Measurements from ENCODE around the gene MMP10.

Gene MMP10

DNA sequence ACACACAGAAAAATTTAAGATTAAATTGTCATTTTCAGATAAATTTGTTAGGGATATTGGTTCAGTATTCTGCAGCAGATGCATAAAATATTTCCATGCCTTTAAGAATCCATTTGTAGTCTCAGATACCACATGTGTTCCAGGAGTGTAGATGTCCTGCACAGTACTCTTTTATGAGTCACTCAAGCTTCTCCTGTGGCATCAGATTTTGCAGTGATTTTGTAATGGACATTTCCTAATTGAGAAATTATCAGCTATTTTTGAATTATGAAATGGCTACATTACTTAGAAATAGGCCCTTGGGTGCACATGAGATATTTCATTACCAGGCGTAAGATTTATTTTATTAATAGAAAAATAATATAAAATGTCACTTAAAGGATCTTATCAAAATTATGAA lies 44.1 kb upstream of the MMP10 start:
- no peak for TF ChIP-seq ZNF514 (tag by site-specific recombination; IDR thresholded peaks at IDR 0.05)
- no peaks in the 10 kb centered on the region for H3K9me3 ChIP-seq (ENCODE audit: control insufficient read depth, insufficient read depth, low read depth, low read length)
- no peak overlapping the region for H3K4me3 ChIP-seq (ENCODE audit: low read depth, low read length)
- no peaks in the 10 kb centered on the region for H3K36me3 ChIP-seq (ENCODE audit: control insufficient read depth in 2 of 2, insufficient read depth in 1 of 2, low read length in 2 of 2)
- no peak overlapping the region for H3K27ac ChIP-seq (ENCODE audit: extremely low read depth, low read depth, low read length)
- POLR2A ChIA-PET = no interaction called here
- CTCF ChIA-PET = interaction anchor here (0.5 to 1.1 kb wide), 2 partner anchors 30 to 91 kb away, joined by 3 read pairs; no protein-coding TSS in a partner anchor
- no peaks in the 10 kb centered on the region for H3K4me1 ChIP-seq (ENCODE audit: control insufficient read depth, insufficient read depth, low read length)

DNA sequence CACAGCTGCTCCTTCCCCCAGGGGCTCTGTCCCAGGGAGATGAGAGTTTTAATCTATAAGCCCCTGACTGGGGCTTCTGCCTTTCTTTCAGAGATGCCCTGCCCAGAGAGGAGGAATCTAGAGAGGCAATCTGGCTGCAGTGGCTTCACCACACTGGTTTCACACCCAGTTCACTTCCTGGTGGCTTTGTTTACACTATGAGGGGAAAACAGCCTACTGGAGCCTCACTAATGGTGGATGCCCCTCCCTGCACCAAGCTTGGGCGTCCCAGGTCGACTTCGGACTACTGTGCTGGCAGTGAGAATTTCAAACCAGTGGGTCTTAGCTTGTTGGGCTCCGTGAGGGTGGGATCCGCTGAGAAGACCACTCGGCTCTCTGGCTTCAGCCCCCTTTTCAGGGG lies 39.1 kb upstream of the MMP10 start:
- H3K4me1 ChIP-seq (ENCODE audit: control insufficient read depth, insufficient read depth, low read length) = no peaks in the 10 kb centered on the region
- no peaks in the 10 kb centered on the region for H3K9me3 ChIP-seq (ENCODE audit: control insufficient read depth, insufficient read depth, low read depth, low read length)
- no peak overlapping the region for H3K27ac ChIP-seq (ENCODE audit: extremely low read depth, low read depth, low read length)
- TF ChIP-seq, protein P1, sequence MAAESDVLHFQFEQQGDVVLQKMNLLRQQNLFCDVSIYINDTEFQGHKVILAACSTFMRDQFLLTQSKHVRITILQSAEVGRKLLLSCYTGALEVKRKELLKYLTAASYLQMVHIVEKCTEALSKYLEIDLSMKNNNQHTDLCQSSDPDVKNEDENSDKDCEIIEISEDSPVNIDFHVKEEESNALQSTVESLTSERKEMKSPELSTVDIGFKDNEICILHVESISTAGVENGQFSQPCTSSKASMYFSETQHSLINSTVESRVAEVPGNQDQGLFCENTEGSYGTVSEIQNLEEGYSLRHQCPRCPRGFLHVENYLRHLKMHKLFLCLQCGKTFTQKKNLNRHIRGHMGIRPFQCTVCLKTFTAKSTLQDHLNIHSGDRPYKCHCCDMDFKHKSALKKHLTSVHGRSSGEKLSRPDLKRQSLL (tag by site-specific recombination; IDR thresholded peaks at IDR 0.05) = no peak
- TF ChIP-seq ZNF112 (tag by site-specific recombination; IDR thresholded peaks at IDR 0.05) = no peak
- TF ChIP-seq ZNF423 (tag by site-specific recombination; IDR thresholded peaks at IDR 0.05) = no peak
- no peak for TF ChIP-seq ZNF426 (tag by site-specific recombination; IDR thresholded peaks at IDR 0.05)
- no peak for TF ChIP-seq ZNF544 (tag by site-specific recombination; IDR thresholded peaks at IDR 0.05)
- TF ChIP-seq ZNF529 (tag by site-specific recombination; IDR thresholded peaks at IDR 0.05; ENCODE audit: insufficient replicate concordance) = no peak
- TF ChIP-seq, protein P2, sequence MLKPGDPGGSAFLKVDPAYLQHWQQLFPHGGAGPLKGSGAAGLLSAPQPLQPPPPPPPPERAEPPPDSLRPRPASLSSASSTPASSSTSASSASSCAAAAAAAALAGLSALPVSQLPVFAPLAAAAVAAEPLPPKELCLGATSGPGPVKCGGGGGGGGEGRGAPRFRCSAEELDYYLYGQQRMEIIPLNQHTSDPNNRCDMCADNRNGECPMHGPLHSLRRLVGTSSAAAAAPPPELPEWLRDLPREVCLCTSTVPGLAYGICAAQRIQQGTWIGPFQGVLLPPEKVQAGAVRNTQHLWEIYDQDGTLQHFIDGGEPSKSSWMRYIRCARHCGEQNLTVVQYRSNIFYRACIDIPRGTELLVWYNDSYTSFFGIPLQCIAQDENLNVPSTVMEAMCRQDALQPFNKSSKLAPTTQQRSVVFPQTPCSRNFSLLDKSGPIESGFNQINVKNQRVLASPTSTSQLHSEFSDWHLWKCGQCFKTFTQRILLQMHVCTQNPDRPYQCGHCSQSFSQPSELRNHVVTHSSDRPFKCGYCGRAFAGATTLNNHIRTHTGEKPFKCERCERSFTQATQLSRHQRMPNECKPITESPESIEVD (tag by site-specific recombination; IDR thresholded peaks at IDR 0.05) = no peak
- TF ChIP-seq, protein P3, sequence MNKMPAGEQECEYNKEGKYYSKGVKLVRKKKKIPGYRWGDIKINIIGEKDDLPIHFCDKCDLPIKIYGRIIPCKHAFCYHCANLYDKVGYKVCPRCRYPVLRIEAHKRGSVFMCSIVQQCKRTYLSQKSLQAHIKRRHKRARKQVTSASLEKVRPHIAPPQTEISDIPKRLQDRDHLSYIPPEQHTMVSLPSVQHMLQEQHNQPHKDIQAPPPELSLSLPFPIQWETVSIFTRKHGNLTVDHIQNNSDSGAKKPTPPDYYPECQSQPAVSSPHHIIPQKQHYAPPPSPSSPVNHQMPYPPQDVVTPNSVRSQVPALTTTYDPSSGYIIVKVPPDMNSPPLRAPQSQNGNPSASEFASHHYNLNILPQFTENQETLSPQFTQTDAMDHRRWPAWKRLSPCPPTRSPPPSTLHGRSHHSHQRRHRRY (tag by site-specific recombination; IDR thresholded peaks at IDR 0.05) = no peak
- no peak for TF ChIP-seq ZNF530 (tag by site-specific recombination; IDR thresholded peaks at IDR 0.05; ENCODE audit: low read depth)
- no peak for TF ChIP-seq ZSCAN23 (tag by site-specific recombination; IDR thresholded peaks at IDR 0.05)
- TF ChIP-seq ZNF76 (tag by site-specific recombination; IDR thresholded peaks at IDR 0.05; ENCODE audit: borderline replicate concordance, low read depth) = no peak
- no peak for TF ChIP-seq SETDB1 (IDR thresholded peaks at IDR 0.05; ENCODE audit: insufficient read length, low read length)
- no peak for TF ChIP-seq ZNF132 (tag by site-specific recombination; IDR thresholded peaks at IDR 0.05; ENCODE audit: borderline replicate concordance)
- TF ChIP-seq, protein P4, sequence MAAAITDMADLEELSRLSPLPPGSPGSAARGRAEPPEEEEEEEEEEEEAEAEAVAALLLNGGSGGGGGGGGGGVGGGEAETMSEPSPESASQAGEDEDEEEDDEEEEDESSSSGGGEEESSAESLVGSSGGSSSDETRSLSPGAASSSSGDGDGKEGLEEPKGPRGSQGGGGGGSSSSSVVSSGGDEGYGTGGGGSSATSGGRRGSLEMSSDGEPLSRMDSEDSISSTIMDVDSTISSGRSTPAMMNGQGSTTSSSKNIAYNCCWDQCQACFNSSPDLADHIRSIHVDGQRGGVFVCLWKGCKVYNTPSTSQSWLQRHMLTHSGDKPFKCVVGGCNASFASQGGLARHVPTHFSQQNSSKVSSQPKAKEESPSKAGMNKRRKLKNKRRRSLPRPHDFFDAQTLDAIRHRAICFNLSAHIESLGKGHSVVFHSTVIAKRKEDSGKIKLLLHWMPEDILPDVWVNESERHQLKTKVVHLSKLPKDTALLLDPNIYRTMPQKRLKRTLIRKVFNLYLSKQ (tag by site-specific recombination; IDR thresholded peaks at IDR 0.05; ENCODE audit: borderline replicate concordance) = no peak
- no peak for TF ChIP-seq ZNF48 (tag by site-specific recombination; IDR thresholded peaks at IDR 0.05)
- TF ChIP-seq ZNF768 (tag by site-specific recombination; IDR thresholded peaks at IDR 0.05) = no peak
- no peak for TF ChIP-seq ZNF169 (tag by site-specific recombination; IDR thresholded peaks at IDR 0.05)
- no peak for TF ChIP-seq ZNF521 (tag by site-specific recombination; IDR thresholded peaks at IDR 0.05)
- no peak for TF ChIP-seq KLF1 (tag by site-specific recombination; IDR thresholded peaks at IDR 0.05)
- TF ChIP-seq, protein P5, sequence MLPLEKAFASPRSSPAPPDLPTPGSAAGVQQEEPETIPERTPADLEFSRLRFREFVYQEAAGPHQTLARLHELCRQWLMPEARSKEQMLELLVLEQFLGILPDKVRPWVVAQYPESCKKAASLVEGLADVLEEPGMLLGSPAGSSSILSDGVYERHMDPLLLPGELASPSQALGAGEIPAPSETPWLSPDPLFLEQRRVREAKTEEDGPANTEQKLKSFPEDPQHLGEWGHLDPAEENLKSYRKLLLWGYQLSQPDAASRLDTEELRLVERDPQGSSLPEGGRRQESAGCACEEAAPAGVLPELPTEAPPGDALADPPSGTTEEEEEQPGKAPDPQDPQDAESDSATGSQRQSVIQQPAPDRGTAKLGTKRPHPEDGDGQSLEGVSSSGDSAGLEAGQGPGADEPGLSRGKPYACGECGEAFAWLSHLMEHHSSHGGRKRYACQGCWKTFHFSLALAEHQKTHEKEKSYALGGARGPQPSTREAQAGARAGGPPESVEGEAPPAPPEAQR (tag by site-specific recombination; IDR thresholded peaks at IDR 0.05) = no peak
- no peak overlapping the region for H3K4me3 ChIP-seq (ENCODE audit: low read depth, low read length)
- ChIA-PET POLR2A (no interaction called here), CTCF (no interaction called here)
- H3K36me3 ChIP-seq (ENCODE audit: control insufficient read depth in 2 of 2, insufficient read depth in 1 of 2, low read length in 2 of 2) = no peaks in the 10 kb centered on the region
